ENCODE results near the gene LRRC9.

LRRC9 gene

DNA sequence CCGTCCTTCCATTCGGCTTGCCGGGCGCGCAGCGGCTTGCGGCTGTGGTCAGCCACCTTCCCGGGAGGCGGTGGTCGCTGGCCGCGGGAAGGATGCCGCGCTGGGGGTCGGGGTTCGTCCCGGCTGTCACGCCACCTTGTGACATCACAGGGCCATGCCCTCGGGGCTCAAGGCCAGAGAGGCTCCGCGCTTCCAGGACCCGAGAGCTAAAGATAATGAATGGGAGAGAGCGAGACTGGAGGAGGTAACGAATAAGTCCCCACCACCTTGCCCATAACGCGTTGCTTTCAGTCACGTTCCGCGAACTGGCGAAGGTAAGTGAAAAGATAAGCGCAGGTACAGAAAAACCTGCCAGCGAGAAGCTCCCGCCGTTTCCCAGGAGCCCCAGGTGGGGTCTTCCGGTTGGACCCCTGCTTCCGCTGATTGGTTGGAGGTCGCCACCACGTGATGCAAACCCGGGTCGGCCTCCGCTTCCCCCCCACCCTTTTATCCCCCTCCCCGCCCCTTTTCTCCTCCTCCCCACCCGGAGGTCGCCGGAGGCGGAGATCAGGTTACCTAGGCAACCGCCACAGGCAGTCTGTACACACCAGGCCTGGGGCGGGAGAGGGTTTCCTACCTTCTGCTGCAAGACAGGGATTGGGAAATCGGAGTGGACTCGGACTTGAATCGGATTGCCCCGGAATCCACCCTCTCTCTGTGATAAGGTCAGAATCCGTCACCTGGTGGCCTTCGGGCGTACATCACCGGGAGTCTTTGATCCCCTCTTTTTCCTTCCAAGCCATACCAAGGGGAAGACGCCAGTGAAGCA is at the start of gene LRRC9:
TSS of gene LRRC9 (plus strand) at position 575 of the 808 bp plus-strand sequence.
- H3K4me2 ChIP-seq (ENCODE audit: low read length) = peak within 1 kb of the TSS; percentile 92
- H3K79me2 ChIP-seq = no peaks in the 10 kb centered on the region
- no peaks in the 10 kb centered on the region for H3K9me3 ChIP-seq (ENCODE audit: control insufficient read depth, low read length)
- H3K4me3 ChIP-seq (ENCODE audit: low read depth, low read length) = peak within 1 kb of the TSS; percentile 53
- peak within 1 kb of the TSS; percentile 50 for H3K27ac ChIP-seq
- TF ChIP-seq, protein P1, sequence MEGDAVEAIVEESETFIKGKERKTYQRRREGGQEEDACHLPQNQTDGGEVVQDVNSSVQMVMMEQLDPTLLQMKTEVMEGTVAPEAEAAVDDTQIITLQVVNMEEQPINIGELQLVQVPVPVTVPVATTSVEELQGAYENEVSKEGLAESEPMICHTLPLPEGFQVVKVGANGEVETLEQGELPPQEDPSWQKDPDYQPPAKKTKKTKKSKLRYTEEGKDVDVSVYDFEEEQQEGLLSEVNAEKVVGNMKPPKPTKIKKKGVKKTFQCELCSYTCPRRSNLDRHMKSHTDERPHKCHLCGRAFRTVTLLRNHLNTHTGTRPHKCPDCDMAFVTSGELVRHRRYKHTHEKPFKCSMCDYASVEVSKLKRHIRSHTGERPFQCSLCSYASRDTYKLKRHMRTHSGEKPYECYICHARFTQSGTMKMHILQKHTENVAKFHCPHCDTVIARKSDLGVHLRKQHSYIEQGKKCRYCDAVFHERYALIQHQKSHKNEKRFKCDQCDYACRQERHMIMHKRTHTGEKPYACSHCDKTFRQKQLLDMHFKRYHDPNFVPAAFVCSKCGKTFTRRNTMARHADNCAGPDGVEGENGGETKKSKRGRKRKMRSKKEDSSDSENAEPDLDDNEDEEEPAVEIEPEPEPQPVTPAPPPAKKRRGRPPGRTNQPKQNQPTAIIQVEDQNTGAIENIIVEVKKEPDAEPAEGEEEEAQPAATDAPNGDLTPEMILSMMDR (IDR thresholded peaks at IDR 0.05) = no peak
- no peaks in the 10 kb centered on the region for H3K36me3 ChIP-seq (ENCODE audit: control insufficient read depth, insufficient read depth, low read length)
- no peaks in the 10 kb centered on the region for H3K4me1 ChIP-seq
- no peaks in the 10 kb centered on the region for H3K27me3 ChIP-seq (ENCODE audit: control insufficient read depth, insufficient read depth, low read length)
- peak within 1 kb of the TSS; percentile 84 for H2AFZ ChIP-seq
- H3K9ac ChIP-seq = no peak within 1 kb of the TSS

DNA sequence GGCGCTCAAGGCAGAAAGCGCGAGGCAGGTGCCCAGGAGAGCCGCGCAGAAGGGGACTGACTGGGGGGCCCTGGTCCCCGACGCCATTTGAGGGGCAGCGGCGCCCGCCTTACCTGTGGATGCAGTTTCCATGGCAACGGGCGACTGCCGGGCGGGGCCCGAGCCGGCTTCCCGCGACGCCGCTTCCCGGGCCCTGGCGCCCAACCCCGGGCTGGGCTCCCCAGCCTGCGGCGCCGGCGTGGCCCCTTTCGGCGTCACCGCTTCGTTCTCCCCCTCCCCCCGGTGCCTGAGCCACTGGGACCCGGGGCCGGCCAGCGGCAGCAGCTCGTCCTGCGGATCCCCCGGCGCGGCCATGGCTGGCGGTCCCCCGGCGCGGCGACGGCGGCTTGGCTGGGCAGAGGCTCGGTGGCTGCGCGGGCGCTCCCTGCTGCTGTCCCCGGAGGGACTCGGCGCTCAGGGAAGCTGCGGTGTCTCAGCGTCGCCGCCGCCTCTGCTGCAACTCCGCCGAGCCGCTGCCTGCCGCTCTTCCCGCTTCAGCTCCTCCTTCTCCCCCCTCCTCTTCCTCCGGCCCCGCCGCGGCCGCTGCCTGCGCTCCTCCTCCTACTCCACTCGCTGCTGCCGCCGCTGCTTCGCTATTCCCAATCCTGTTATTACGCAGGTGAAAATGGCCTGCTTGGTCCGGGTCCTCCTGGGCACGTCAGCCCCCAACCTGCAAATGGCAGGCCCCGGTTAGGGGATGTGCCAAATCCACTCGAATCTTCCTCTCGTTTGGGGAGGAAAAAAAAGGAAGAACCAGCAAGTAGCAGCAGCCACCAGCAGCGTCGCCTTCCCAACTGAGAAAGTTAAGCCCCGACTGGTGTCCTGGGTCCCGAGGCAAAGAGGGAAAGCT is 49.4 kb upstream of the LRRC9 start, which contains the start of gene RTN1:
TSS of gene RTN1 (minus strand) at position 500 of the 889 bp plus-strand sequence. CDS start at position 354, 146 bp downstream.
- Histone ChIP-seq H3K27ac (peak within 1 kb of the TSS; percentile 86), H2AFZ (peak within 1 kb of the TSS; percentile 96), H3K9ac (peak within 1 kb of the TSS; percentile 22), H3K36me3 (ENCODE audit: control insufficient read depth, insufficient read depth, low read length) (no peaks in the 10 kb centered on the region), H3K4me1 (no peaks in the 10 kb centered on the region), H3K9me3 (ENCODE audit: control insufficient read depth, low read length) (no peaks in the 10 kb centered on the region), H3K4me3 (ENCODE audit: low read depth, low read length) (peak within 1 kb of the TSS; percentile 73), H3K4me2 (ENCODE audit: low read length) (peak within 1 kb of the TSS; percentile 93), H3K27me3 (ENCODE audit: control insufficient read depth, insufficient read depth, low read length) (no peaks in the 10 kb centered on the region), H3K79me2 (no peaks in the 10 kb centered on the region)
- TF ChIP-seq, protein P1 (IDR thresholded peaks at IDR 0.05) = no peak

DNA sequence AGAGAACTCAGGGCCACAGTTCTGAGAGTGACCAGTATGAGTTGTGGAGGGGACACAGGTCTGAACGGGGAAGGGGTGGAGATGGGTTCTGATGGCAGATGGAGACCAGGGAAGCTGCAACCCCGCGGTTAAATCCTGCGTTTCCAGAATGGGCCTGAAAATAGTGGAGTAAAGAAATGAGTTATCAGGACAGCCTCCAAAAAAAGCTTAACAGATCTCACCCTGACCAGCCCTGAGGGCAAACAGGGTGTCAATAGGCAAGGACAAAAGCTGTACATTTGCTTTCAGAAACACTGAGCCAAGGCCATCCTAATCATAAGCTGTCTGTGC is 48.8 kb upstream of the LRRC9 start:
- Histone ChIP-seq H3K9ac (peak overlapping the region; percentile 22), H3K4me1 (no peaks in the 10 kb centered on the region), H3K27ac (peak overlapping the region; percentile 86), H3K79me2 (no peaks in the 10 kb centered on the region), H3K4me2 (ENCODE audit: low read length) (peak overlapping the region; percentile 93), H3K36me3 (ENCODE audit: control insufficient read depth, insufficient read depth, low read length) (no peaks in the 10 kb centered on the region), H3K27me3 (ENCODE audit: control insufficient read depth, insufficient read depth, low read length) (no peaks in the 10 kb centered on the region), H2AFZ (peak overlapping the region; percentile 96), H3K9me3 (ENCODE audit: control insufficient read depth, low read length) (no peaks in the 10 kb centered on the region), H3K4me3 (ENCODE audit: low read depth, low read length) (peak overlapping the region; percentile 73)
- TF ChIP-seq, protein P1 (IDR thresholded peaks at IDR 0.05) = no peak

DNA sequence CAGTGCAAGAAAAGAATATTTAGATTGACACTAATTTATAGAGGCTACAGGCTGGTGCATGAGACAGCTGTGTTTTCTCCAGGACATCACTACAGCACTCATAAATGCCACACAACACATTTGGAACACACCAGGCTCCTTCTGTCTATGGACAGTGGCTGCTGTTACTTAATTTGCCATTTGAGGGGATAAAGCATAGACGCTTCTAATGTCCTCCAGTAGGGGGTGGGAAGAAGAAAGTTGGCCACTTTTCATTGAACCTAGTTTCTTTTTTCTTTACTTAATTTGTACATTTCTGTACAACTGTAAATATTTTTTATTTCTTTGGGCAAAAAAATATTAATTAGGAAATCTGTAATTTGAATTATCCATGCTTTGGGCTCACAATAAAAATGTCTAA is 37.0 kb upstream of the LRRC9 start:
- Histone ChIP-seq H3K9me3 (ENCODE audit: control insufficient read depth, low read length) (no peaks in the 10 kb centered on the region), H3K79me2 (no peaks in the 10 kb centered on the region), H3K4me2 (ENCODE audit: low read length) (no peak overlapping the region), H3K27me3 (ENCODE audit: control insufficient read depth, insufficient read depth, low read length) (no peaks in the 10 kb centered on the region), H3K36me3 (ENCODE audit: control insufficient read depth, insufficient read depth, low read length) (no peaks in the 10 kb centered on the region), H3K4me1 (no peaks in the 10 kb centered on the region), H3K4me3 (ENCODE audit: low read depth, low read length) (no peak overlapping the region), H3K9ac (no peak overlapping the region), H3K27ac (no peak overlapping the region), H2AFZ (no peak overlapping the region)
- TF ChIP-seq, protein P1 (IDR thresholded peaks at IDR 0.05) = no peak
